Measurements from ENCODE around the gene AFAP1. TPM values are rescaled to one million over a fixed set of nuclear protein-coding genes. Genes with fewer than 3 reads are reported as not detected.

AFAP1 gene
- total and polyA plus RNA-seq, 2 donors (not counting 3 experiments of a cell fraction or from before 2014, with no cell fraction given): 32.3 to 103 TPM

- Histone ChIP-seq H3K4me1 (ENCODE audit: control insufficient read depth, extremely low read depth, insufficient read depth, low read length) (peaks cover 54% of the 10 kb centered on the region), H3K4me3 (replicated peaks in 1 of 3; ENCODE audit: insufficient read depth in 1 of 3, low read depth in 1 of 3, low read length in 3 of 3) (no peak overlapping the region), H3K79me2 (ENCODE audit: control insufficient read depth, insufficient read depth, low read length) (peaks cover 27% of the 10 kb centered on the region), H3K27ac (ENCODE audit: insufficient read depth, low read depth, low read length) (peak overlapping the region; percentile 97), H3K4me2 (ENCODE audit: insufficient read depth, low read length) (peak overlapping the region; percentile 50), H2AFZ (ENCODE audit: low read depth, low read length) (no peak overlapping the region), H3K9me3 (replicated peaks; ENCODE audit: control insufficient read depth, insufficient read depth, low read length) (peaks cover 9% of the 10 kb centered on the region), H3K27me3 (ENCODE audit: control insufficient read depth in 2 of 2, insufficient read depth in 2 of 2, low read length in 2 of 2) (no peaks in the 10 kb centered on the region), H3K9ac (replicated peaks; ENCODE audit: extremely low read depth, insufficient read depth, low read length) (peak overlapping the region; percentile 91), H3K9me1 (replicated peaks; ENCODE audit: control insufficient read depth, extremely low read depth, insufficient read depth, low read length) (no peaks in the 10 kb centered on the region), H4K20me1 (replicated peaks; ENCODE audit: control insufficient read depth, extremely low read depth, insufficient read depth, low read length) (no peaks in the 10 kb centered on the region), H3K36me3 (ENCODE audit: control insufficient read depth in 2 of 2, extremely low read depth in 1 of 2, insufficient read depth in 2 of 2, low read length in 2 of 2) (peaks cover 16 to 18% of the 10 kb centered on the region in 2 experiments)
- dilution Hi-C loops (cut with MboI; ENCODE audit: extremely low pct_ligation_motif_present, low sequenced_read_pairs) (no loop called here), intact Hi-C loops (cut with micrococcal nuclease) (loop anchor here (1.0 to 5.0 kb wide), 7 partner anchors 23 to 613 kb away; partner anchors contain the start of gene SORCS2)
- BruUV-seq (replicated peaks): TSS peak; percentile 27
- ChIA-PET POLR2A (interaction anchor here (1.0 to 2.2 kb wide), 9 partner anchors 22 to 181 kb away, joined by 3 to 13 read pairs (median 7); partner anchors contain the start of gene AFAP1), CTCF (interaction anchor here (0.6 to 6.5 kb wide), 65 partner anchors 7 to 613 kb away, joined by 3 to 212 read pairs (median 5); partner anchors contain the start of genes AFAP1 and SORCS2)
- no peak for TF ChIP-seq JUN (IDR thresholded peaks at IDR 0.05; ENCODE audit: borderline replicate concordance, insufficient read depth, insufficient read length, low read depth)
- TF ChIP-seq POLR2A (IDR thresholded peaks at IDR 0.05; ENCODE audit: low read depth, low read length): no peak
- TF ChIP-seq MAX (IDR thresholded peaks at IDR 0.05; ENCODE audit: insufficient read depth, insufficient read length): no peak
- TF ChIP-seq POLR2AphosphoS5 (IDR thresholded peaks at IDR 0.05; ENCODE audit: insufficient read depth, low read depth, low read length): no peak
- no peak for TF ChIP-seq CTCF (IDR thresholded peaks at IDR 0.05; ENCODE audit: extremely low read depth in 1 of 2, insufficient read depth in 1 of 2, low read depth in 1 of 2, low read length in 2 of 2)
- no peak for TF ChIP-seq GATA2 (IDR thresholded peaks at IDR 0.05; ENCODE audit: insufficient read depth, insufficient read length, low read depth, low read length)
- no peak for TF ChIP-seq MYC (IDR thresholded peaks at IDR 0.05; ENCODE audit: low read depth, low read length)
- TF ChIP-seq FOS (IDR thresholded peaks at IDR 0.05; ENCODE audit: borderline replicate concordance, insufficient read depth, low read length): no peak
- no peak for TF ChIP-seq EZH2 (IDR thresholded peaks at IDR 0.05; ENCODE audit: borderline replicate concordance, low read depth, low read length, severe bottlenecking)
- FAIRE-seq (no peak), DNase-seq (ENCODE audit: low read depth, low spot score) (no peak)
Observed at GRCh38 chr4:7804756-7805385, 134.8 kb downstream of the AFAP1 start.
